ENCODE data around the gene TGFBR3L.

DNA sequence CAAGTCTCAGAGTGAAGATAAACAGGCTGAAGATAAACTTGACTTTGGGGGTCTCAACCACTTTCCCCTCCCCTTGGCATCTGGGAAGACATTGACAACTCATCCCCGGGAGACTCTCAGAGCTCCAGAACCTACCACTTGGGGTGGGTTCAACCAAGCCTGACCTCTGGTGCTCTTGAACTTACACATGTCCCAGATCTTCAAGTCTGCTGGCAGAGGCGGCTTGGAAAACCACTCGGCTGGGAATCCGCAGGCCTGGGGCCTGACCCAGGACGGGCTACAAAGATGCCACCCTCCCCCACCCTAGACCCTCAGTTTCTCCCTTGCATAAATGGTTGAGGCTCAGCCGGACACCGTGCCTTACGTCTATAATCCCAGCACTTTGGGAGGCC lies 25.8 kb upstream of the TGFBR3L start:
- TF ChIP-seq CTCF (IDR thresholded peaks at IDR 0.05) (no peak), EZH2 (IDR thresholded peaks at IDR 0.05) (no peak)

Data from neural progenitor cell (in vitro differentiated cells).